Measurements from ENCODE around the gene PLEKHB1.

Gene PLEKHB1

GRCh38 chr11:73693899-73694525, 47.6 kb downstream of the PLEKHB1 start:
- DNase-seq, result no peak

DNA sequence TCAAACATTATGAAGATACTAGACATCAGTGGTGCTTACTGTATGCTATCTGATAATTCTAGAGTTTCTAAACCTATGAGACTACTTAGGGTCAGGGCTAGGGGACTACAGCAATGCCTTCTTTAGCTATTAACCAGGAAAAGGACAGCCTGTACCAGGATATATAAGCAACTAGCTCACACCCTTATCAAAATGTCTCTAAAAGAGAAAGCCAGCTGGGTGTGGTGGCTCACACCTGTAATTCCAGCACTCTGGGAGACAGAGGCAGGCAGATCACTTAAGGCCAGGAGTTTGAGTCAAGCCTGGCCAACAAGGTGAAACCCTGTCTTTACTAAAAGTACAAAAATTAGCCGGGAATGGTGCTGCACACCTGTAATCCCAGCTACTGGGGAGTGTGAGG, 58.7 kb downstream of the PLEKHB1 start:
- DNase-seq, result no peak

GRCh38 chr11:73710964-73711363, 64.6 kb downstream of the PLEKHB1 start:
- no peak for DNase-seq
